HG02623 (cell line): ENCODE measurements around the gene C11orf91.
"Not testable (repeated sequence)": the region's sequence is repeated elsewhere in the genome, so short reads cannot be mapped to it uniquely, and the experiment has no call there.

Experiments
- ATAC-seq: cut with Tn5 transposase; IDR thresholded peaks from one replicate; pipeline ENCODE4 v1.9.1; 2021; ENCODE audit warnings: moderate library complexity; ENCODE audit not compliant: unreplicated experiment

Gene C11orf91

GRCh38 chr11:33670250-33671011 is 30.2 kb downstream of the C11orf91 start:
- ATAC-seq: no peak

- ATAC-seq: no peak
Measured at GRCh38 chr11:33669598-33670249, 30.9 kb downstream of the C11orf91 start.

- no peak for ATAC-seq
Measured at GRCh38 chr11:33668951-33669596, 31.6 kb downstream of the C11orf91 start.

GRCh38 chr11:33668468-33668825 is 32.2 kb downstream of the C11orf91 start:
- ATAC-seq: no peak

- no peak for ATAC-seq
Measured at GRCh38 chr11:33667819-33668467, 32.7 kb downstream of the C11orf91 start.

- ATAC-seq: no peak
Measured at GRCh38 chr11:33665350-33666106, 35.1 kb downstream of the C11orf91 start.

GRCh38 chr11:33664827-33665226 is 35.8 kb downstream of the C11orf91 start:
- ATAC-seq: no peak

GRCh38 chr11:33664166-33664565 is 36.5 kb downstream of the C11orf91 start:
- ATAC-seq: no peak

GRCh38 chr11:33663121-33663520 is 37.5 kb downstream of the C11orf91 start:
- no peak for ATAC-seq

- not testable (repeated sequence) for ATAC-seq
Measured at GRCh38 chr11:33661526-33661925, 39.1 kb downstream of the C11orf91 start.

- no peak for ATAC-seq
Measured at GRCh38 chr11:33660962-33661361, 39.7 kb downstream of the C11orf91 start.

- ATAC-seq: no peak
Measured at GRCh38 chr11:33659370-33660139, 41.1 kb downstream of the C11orf91 start.

- no peak for ATAC-seq
Measured at GRCh38 chr11:33658195-33658900, 42.3 kb downstream of the C11orf91 start.

- no peak for ATAC-seq
Measured at GRCh38 chr11:33657757-33658156, 42.9 kb downstream of the C11orf91 start.

GRCh38 chr11:33656768-33657167 is 43.9 kb downstream of the C11orf91 start:
- no peak for ATAC-seq

- no peak for ATAC-seq
Measured at GRCh38 chr11:33655842-33656600, 44.6 kb downstream of the C11orf91 start.

- ATAC-seq: no peak
Measured at GRCh38 chr11:33654594-33654993, 46.0 kb downstream of the C11orf91 start.

GRCh38 chr11:33652930-33653329 is 47.7 kb downstream of the C11orf91 start:
- no peak for ATAC-seq

GRCh38 chr11:33652431-33652830 is 48.2 kb downstream of the C11orf91 start:
- no peak for ATAC-seq
